DND-41 (cell line): Measurements from ENCODE around the gene LY6G6C.
"Not testable (repeated sequence)": the region's sequence is repeated elsewhere in the genome, so short reads cannot be mapped to it uniquely, and the experiment has no call there.

Source experiments
- ATAC-seq: fragments of 200-7000 bp; cut with Tn5 transposase; 3 replicates; pipeline ENCODE4 v1.9.1; 2021; ENCODE audit warnings: low read depth; ENCODE audit not compliant: insufficient read depth
- DNase-seq: peaks from one replicate; pipeline ENCODE4 v3.0.0-alpha.2; 2020
- H2AFZ ChIP-seq: 2 replicates; pipeline ENCODE4 v1.6.0; 2012; ENCODE audit warnings: low read depth, low read length
- H3K27ac ChIP-seq: 2 replicates; pipeline ENCODE4 v1.5.1; 2012; ENCODE audit warnings: low read length, inconsistent platforms
- H3K27me3 ChIP-seq: fragments of 200-600 bp; sonication (generic); 2 replicates; pipeline ENCODE4 v1.6.0; 2012; ENCODE audit warnings: low read length, mild to moderate bottlenecking, inconsistent platforms; ENCODE audit not compliant: insufficient read depth, poor library complexity
- H3K36me3 ChIP-seq: 2 replicates; pipeline ENCODE4 v1.5.1; 2012; ENCODE audit warnings: low read length, inconsistent platforms; ENCODE audit not compliant: insufficient read depth
- H3K4me1 ChIP-seq: 2 replicates; pipeline ENCODE4 v1.5.1; 2012; ENCODE audit warnings: mild to moderate bottlenecking, low read length; ENCODE audit not compliant: insufficient read depth
- H3K4me2 ChIP-seq: 2 replicates; pipeline ENCODE4 v1.6.0; 2012; ENCODE audit warnings: mild to moderate bottlenecking, moderate library complexity, low read length, inconsistent platforms; ENCODE audit not compliant: insufficient read depth
- H3K4me3 ChIP-seq, 2 experiments: fragments of 200-600 bp in 1 of 2; shearing (Covaris generic) in 1 of 2; 2 replicates each; pipeline ENCODE4 v1.5.1; 2012 to 2016; ENCODE audit warnings: inconsistent platforms in 2 of 2, low read length in 2 of 2, mild to moderate bottlenecking in 2 of 2, low read depth in 1 of 2, moderate library complexity in 1 of 2
- H3K79me2 ChIP-seq: 2 replicates; pipeline ENCODE4 v1.6.0; 2012; ENCODE audit warnings: low read length, inconsistent platforms; ENCODE audit not compliant: insufficient read depth
- H3K9ac ChIP-seq: 2 replicates; pipeline ENCODE4 v1.6.0; 2012; ENCODE audit warnings: low read depth, mild to moderate bottlenecking, inconsistent platforms, low read length, moderate library complexity
- H3K9me3 ChIP-seq: 2 replicates; pipeline ENCODE4 v1.5.1; 2012; ENCODE audit warnings: low read length, moderate library complexity, mild to moderate bottlenecking, inconsistent platforms; ENCODE audit not compliant: insufficient read depth, severe bottlenecking
- H4K20me1 ChIP-seq: 2 replicates; pipeline ENCODE4 v1.6.0; 2012; ENCODE audit warnings: low read length; ENCODE audit not compliant: insufficient read depth
- EZH2 ChIP-seq: IDR thresholded peaks from 3 replicates; pipeline ENCODE4 v1.6.1; 2012; ENCODE audit warnings: borderline replicate concordance, low read depth, mild to moderate bottlenecking, moderate library complexity, low read length, inconsistent platforms; ENCODE audit not compliant: severe bottlenecking
- TF ChIP-seq, protein P1 (sequence below): IDR thresholded peaks from 2 replicates; pipeline ENCODE4 v1.5.1; 2012; ENCODE audit warnings: borderline replicate concordance, low read length, moderate library complexity, mild to moderate bottlenecking; ENCODE audit not compliant: poor library complexity, severe bottlenecking; ENCODE audit errors: extremely low read depth

The LY6G6C gene

DNA sequence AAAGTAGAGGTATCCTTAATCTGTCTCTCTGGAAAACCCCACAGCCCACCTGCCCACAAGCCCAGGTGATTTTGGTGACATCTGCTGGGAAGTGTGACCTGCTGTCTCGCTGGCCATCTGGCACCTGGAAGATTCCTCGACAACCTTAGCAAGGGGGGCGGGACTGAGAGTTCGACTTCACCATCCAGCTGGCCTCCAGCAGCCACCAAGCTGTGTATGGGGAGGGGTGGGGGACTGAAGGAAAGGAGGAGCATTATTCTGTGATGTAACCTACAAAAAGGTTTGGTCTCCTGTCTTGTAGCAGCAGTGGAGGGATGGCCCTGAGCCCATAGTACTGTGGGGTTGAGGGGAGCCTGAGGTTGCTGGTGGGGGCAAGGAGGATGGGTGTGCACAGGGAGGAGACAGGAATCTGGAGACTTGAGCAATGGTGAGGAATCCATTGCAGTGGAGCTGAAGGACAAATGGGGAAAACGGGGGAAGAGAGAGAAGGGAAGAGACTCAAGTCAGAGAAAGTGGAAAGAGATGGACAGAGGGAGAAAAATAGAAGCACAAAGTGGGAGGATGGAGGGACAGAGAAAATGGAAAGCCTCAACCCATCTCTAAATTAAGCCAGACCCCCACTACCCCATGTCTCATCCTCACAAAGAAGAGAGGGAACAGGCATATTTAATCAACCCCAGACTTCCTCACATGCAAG lies 10.9 kb downstream of the LY6G6C start:
- no peak for ATAC-seq
- TF ChIP-seq EZH2 = no peak
- TF ChIP-seq, protein P1, sequence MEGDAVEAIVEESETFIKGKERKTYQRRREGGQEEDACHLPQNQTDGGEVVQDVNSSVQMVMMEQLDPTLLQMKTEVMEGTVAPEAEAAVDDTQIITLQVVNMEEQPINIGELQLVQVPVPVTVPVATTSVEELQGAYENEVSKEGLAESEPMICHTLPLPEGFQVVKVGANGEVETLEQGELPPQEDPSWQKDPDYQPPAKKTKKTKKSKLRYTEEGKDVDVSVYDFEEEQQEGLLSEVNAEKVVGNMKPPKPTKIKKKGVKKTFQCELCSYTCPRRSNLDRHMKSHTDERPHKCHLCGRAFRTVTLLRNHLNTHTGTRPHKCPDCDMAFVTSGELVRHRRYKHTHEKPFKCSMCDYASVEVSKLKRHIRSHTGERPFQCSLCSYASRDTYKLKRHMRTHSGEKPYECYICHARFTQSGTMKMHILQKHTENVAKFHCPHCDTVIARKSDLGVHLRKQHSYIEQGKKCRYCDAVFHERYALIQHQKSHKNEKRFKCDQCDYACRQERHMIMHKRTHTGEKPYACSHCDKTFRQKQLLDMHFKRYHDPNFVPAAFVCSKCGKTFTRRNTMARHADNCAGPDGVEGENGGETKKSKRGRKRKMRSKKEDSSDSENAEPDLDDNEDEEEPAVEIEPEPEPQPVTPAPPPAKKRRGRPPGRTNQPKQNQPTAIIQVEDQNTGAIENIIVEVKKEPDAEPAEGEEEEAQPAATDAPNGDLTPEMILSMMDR = no peak

DNA sequence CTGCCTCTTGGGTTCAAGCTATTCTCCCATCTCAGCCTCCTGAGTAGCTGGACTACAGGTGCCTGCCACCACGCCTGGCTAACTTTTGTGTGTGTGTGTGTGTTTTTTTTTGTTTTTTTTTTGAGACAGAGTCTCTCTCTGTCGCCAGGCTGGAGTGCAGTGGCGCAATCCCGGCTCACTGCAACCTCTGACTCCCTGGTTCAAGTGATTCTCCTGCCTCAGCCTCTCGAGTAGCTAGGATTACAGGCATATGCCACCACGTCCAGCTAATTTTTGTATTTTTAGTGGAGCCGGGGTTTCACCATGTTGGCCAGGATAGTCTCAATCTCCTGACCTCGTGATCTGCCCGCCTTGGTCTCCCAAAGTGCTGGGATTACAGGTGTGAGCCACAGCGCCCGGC lies 12.4 kb downstream of the LY6G6C start:
- not testable (repeated sequence) for H3K79me2 ChIP-seq, H3K36me3 ChIP-seq, H3K27ac ChIP-seq, H3K4me2 ChIP-seq, H3K9me3 ChIP-seq, H4K20me1 ChIP-seq, H3K9ac ChIP-seq, DNase-seq, H3K4me1 ChIP-seq, ATAC-seq, H3K27me3 ChIP-seq, H2AFZ ChIP-seq, H3K4me3 ChIP-seq

More for the DNA sequence above, 10.9 kb downstream of the LY6G6C start:
- Histone ChIP-seq H3K36me3 (no peaks in the 10 kb centered on the region), H3K4me1 (no peaks in the 10 kb centered on the region), H3K4me2 (no peak overlapping the region), H3K9ac (no peak overlapping the region), H3K27ac (no peak overlapping the region), H3K9me3 (no peaks in the 10 kb centered on the region), H3K4me3 (no peak overlapping the region), H2AFZ (no peak overlapping the region), H3K79me2 (no peaks in the 10 kb centered on the region), H3K27me3 (no peaks in the 10 kb centered on the region), H4K20me1 (no peaks in the 10 kb centered on the region)
- DNase-seq = no peak

DNA sequence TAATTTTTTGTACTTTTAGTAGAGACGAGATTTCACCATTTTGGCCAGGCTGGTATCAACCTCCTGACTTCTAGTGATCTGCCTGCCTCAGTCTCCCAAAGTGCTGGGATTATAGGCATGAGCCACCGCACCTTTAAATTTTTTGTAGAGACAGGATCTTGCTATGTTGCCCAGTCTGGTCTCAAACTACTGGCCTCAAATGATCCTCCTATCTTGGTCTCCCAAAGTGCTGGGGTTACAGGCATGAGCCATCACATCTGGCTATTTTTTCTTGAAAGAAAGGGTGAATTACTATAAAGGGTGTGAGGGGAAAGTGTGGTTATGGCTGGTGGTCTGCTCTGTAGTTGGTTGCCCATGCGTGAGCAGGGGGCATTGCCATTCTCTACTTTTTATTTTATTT lies 13.3 kb downstream of the LY6G6C start:
- TF ChIP-seq, protein P1 = no peak
- TF ChIP-seq EZH2 = no peak

DNA sequence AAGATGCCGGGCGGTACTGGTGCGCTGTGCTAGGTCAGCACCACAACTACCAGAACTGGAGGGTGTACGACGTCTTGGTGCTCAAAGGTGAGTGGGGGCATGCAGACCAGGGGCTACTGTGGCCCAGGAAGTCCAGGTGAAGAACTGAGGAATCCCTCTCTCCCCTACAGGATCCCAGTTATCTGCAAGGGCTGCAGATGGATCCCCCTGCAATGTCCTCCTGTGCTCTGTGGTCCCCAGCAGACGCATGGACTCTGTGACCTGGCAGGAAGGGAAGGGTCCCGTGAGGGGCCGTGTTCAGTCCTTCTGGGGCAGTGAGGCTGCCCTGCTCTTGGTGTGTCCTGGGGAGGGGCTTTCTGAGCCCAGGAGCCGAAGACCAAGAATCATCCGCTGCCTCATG lies 13.8 kb downstream of the LY6G6C start:
- ATAC-seq = no peak
- H3K9ac ChIP-seq = no peak overlapping the region
- peaks cover 3% of the 10 kb centered on the region for H3K79me2 ChIP-seq
- H3K36me3 ChIP-seq = no peaks in the 10 kb centered on the region
- H3K4me1 ChIP-seq = peaks cover 10% of the 10 kb centered on the region
- no peaks in the 10 kb centered on the region for H3K27me3 ChIP-seq
- no peak overlapping the region for H2AFZ ChIP-seq
- TF ChIP-seq, protein P1 = no peak
- no peak for TF ChIP-seq EZH2
- H3K27ac ChIP-seq = no peak overlapping the region
- DNase-seq = no peak
- no peaks in the 10 kb centered on the region for H4K20me1 ChIP-seq
- H3K9me3 ChIP-seq = no peaks in the 10 kb centered on the region
- H3K4me2 ChIP-seq = no peak overlapping the region
- no peak overlapping the region for H3K4me3 ChIP-seq

More for the DNA sequence above, 13.3 kb downstream of the LY6G6C start:
- H3K27me3 ChIP-seq = no peaks in the 10 kb centered on the region
- H3K79me2 ChIP-seq = no peaks in the 10 kb centered on the region
- no peaks in the 10 kb centered on the region for H3K36me3 ChIP-seq
- H2AFZ ChIP-seq = no peak overlapping the region
- no peak overlapping the region for H3K4me3 ChIP-seq
- H3K4me2 ChIP-seq = no peak overlapping the region
- H3K9ac ChIP-seq = no peak overlapping the region
- no peaks in the 10 kb centered on the region for H3K9me3 ChIP-seq
- H3K27ac ChIP-seq = no peak overlapping the region
- H4K20me1 ChIP-seq = no peaks in the 10 kb centered on the region
- DNase-seq (no peak), ATAC-seq (no peak)
- H3K4me1 ChIP-seq = peaks cover 10% of the 10 kb centered on the region
